ENCODE results near the gene PCBP3.

PCBP3 gene

GRCh38 chr21:45858180-45858579 is 214.7 kb downstream of the PCBP3 start:
- DNase-seq (ENCODE audit: extremely low read depth, low read depth): no peak
- TF ChIP-seq CTCF (IDR thresholded peaks at IDR 0.05; ENCODE audit: low read depth, low read length, missing control alignments): no peak
- no peak overlapping the region for H3K4me3 ChIP-seq (replicated peaks; ENCODE audit: low read depth, low read length)

GRCh38 chr21:45859041-45859761 is 215.7 kb downstream of the PCBP3 start:
- H3K4me3 ChIP-seq (replicated peaks; ENCODE audit: low read depth, low read length): no peak overlapping the region
- no peak for DNase-seq (ENCODE audit: extremely low read depth, low read depth)
- TF ChIP-seq CTCF (IDR thresholded peaks at IDR 0.05; ENCODE audit: low read depth, low read length, missing control alignments): no peak

- no peak for TF ChIP-seq CTCF (IDR thresholded peaks at IDR 0.05; ENCODE audit: low read depth, low read length, missing control alignments)
Measured at GRCh38 chr21:45859762-45860357, 216.3 kb downstream of the PCBP3 start.

GRCh38 chr21:45860493-45861155 is 217.1 kb downstream of the PCBP3 start:
- TF ChIP-seq CTCF (IDR thresholded peaks at IDR 0.05; ENCODE audit: low read depth, low read length, missing control alignments): no peak
- DNase-seq (ENCODE audit: extremely low read depth, low read depth): no peak
- H3K4me3 ChIP-seq (replicated peaks; ENCODE audit: low read depth, low read length): no peak overlapping the region

More at GRCh38 chr21:45859762-45860357, 216.3 kb downstream of the PCBP3 start:
- no peak for DNase-seq (ENCODE audit: extremely low read depth, low read depth)
- no peak overlapping the region for H3K4me3 ChIP-seq (replicated peaks; ENCODE audit: low read depth, low read length)

- no peak for DNase-seq (ENCODE audit: extremely low read depth, low read depth)
- no peak overlapping the region for H3K4me3 ChIP-seq (replicated peaks; ENCODE audit: low read depth, low read length)
- TF ChIP-seq CTCF (IDR thresholded peaks at IDR 0.05; ENCODE audit: low read depth, low read length, missing control alignments): no peak
Measured at GRCh38 chr21:45861156-45861870, 217.8 kb downstream of the PCBP3 start.

- H3K4me3 ChIP-seq (replicated peaks; ENCODE audit: low read depth, low read length): no peak overlapping the region
- DNase-seq (ENCODE audit: extremely low read depth, low read depth): no peak
- no peak for TF ChIP-seq CTCF (IDR thresholded peaks at IDR 0.05; ENCODE audit: low read depth, low read length, missing control alignments)
Measured at GRCh38 chr21:45862543-45863207, 219.2 kb downstream of the PCBP3 start.

Data from HFF-Myc (cell line).